ENCODE data around the gene MTHFD1L. TPM values are rescaled to one million over a fixed set of nuclear protein-coding genes. Genes with fewer than 3 reads are reported as not detected.

The MTHFD1L gene
- total and polyA plus RNA-seq, 9 of the 15 experiments (the other 6 are each of a cell fraction or from before 2014, with no cell fraction given), result 20.9 to 128 (median 61.0) TPM

- TF ChIP-seq, protein P1, sequence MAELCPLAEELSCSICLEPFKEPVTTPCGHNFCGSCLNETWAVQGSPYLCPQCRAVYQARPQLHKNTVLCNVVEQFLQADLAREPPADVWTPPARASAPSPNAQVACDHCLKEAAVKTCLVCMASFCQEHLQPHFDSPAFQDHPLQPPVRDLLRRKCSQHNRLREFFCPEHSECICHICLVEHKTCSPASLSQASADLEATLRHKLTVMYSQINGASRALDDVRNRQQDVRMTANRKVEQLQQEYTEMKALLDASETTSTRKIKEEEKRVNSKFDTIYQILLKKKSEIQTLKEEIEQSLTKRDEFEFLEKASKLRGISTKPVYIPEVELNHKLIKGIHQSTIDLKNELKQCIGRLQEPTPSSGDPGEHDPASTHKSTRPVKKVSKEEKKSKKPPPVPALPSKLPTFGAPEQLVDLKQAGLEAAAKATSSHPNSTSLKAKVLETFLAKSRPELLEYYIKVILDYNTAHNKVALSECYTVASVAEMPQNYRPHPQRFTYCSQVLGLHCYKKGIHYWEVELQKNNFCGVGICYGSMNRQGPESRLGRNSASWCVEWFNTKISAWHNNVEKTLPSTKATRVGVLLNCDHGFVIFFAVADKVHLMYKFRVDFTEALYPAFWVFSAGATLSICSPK (IDR thresholded peaks at IDR 0.05; ENCODE audit: borderline replicate concordance), result no peak
- no peak for TF ChIP-seq SREBF2 (CRISPR knock-in tag; IDR thresholded peaks at IDR 0.05)
- TF ChIP-seq, protein P2, sequence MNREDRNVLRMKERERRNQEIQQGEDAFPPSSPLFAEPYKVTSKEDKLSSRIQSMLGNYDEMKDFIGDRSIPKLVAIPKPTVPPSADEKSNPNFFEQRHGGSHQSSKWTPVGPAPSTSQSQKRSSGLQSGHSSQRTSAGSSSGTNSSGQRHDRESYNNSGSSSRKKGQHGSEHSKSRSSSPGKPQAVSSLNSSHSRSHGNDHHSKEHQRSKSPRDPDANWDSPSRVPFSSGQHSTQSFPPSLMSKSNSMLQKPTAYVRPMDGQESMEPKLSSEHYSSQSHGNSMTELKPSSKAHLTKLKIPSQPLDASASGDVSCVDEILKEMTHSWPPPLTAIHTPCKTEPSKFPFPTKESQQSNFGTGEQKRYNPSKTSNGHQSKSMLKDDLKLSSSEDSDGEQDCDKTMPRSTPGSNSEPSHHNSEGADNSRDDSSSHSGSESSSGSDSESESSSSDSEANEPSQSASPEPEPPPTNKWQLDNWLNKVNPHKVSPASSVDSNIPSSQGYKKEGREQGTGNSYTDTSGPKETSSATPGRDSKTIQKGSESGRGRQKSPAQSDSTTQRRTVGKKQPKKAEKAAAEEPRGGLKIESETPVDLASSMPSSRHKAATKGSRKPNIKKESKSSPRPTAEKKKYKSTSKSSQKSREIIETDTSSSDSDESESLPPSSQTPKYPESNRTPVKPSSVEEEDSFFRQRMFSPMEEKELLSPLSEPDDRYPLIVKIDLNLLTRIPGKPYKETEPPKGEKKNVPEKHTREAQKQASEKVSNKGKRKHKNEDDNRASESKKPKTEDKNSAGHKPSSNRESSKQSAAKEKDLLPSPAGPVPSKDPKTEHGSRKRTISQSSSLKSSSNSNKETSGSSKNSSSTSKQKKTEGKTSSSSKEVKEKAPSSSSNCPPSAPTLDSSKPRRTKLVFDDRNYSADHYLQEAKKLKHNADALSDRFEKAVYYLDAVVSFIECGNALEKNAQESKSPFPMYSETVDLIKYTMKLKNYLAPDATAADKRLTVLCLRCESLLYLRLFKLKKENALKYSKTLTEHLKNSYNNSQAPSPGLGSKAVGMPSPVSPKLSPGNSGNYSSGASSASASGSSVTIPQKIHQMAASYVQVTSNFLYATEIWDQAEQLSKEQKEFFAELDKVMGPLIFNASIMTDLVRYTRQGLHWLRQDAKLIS (CRISPR knock-in tag; IDR thresholded peaks at IDR 0.05), result no peak
Observed at GRCh38 chr6:151021896-151022295, 156.4 kb downstream of the MTHFD1L start (continued).

GRCh38 chr6:151022492-151022891, 157.0 kb downstream of the MTHFD1L start:
- ATAC-seq (peak; percentile 44; the same call in 1 of the 3 replicates), FAIRE-seq (no peak), DNase-seq (ENCODE audit: extremely low read depth in 1 of 4, low spot score in 3 of 4) (peak in 1 of 4 experiments; percentile 29)
- TF ChIP-seq ZNF384 (IDR thresholded peaks at IDR 0.05; ENCODE audit: low read depth, low read length) (no peak), MITF (IDR thresholded peaks at IDR 0.05) (no peak), POLR2AphosphoS5 (IDR thresholded peaks at IDR 0.05; ENCODE audit: control insufficient read depth, insufficient read depth, low read depth, low read length) (no peak), ZNF140 (CRISPR knock-in tag; IDR thresholded peaks at IDR 0.05) (no peak), ZFPM2 (CRISPR knock-in tag; IDR thresholded peaks at IDR 0.05) (no peak), RBM34 (IDR thresholded peaks at IDR 0.05; ENCODE audit: borderline replicate concordance, insufficient read depth, low read length) (no peak), KDM5B (IDR thresholded peaks at IDR 0.05; ENCODE audit: insufficient replicate concordance, low read depth, low read length) (no peak)
- H3K9me3 ChIP-seq (replicated peaks; ENCODE audit: control insufficient read depth, insufficient read depth, low read depth, low read length), result no peaks in the 10 kb centered on the region
- no peak overlapping the region for H3K4me2 ChIP-seq (ENCODE audit: insufficient read depth, low read length)
- H2AFZ ChIP-seq (ENCODE audit: low read depth, low read length), result no peak overlapping the region
- H3K79me2 ChIP-seq (ENCODE audit: control insufficient read depth, insufficient read depth, low read length), result no peaks in the 10 kb centered on the region
- no peaks in the 10 kb centered on the region for H3K4me1 ChIP-seq (replicated peaks in 1 of 2; ENCODE audit: control insufficient read depth in 2 of 2, insufficient read depth in 2 of 2, low read length in 2 of 2)
- intact Hi-C loops (cut with micrococcal nuclease) (no loop called here), in situ Hi-C loops (cut with MboI) (no loop called here)
- POLR2A ChIA-PET, result interaction anchor here (1.3 kb wide), 1 partner anchor 18 kb away, joined by 5 read pairs; no protein-coding TSS in a partner anchor
- CTCF ChIA-PET (ENCODE audit: low intra/inter-chr PET ratio), result no interaction called here
- no peak overlapping the region for H3K9ac ChIP-seq (ENCODE audit: insufficient read depth in 1 of 2, low read depth in 2 of 2, low read length in 2 of 2)
- no peaks in the 10 kb centered on the region for H3K27me3 ChIP-seq (ENCODE audit: control insufficient read depth in 2 of 2, insufficient read depth in 2 of 2, low read length in 2 of 2)
- no peak overlapping the region for H3K4me3 ChIP-seq
- peaks cover 3% of the 10 kb centered on the region; the same call in 1 of the 2 replicates for H4K20me1 ChIP-seq (replicated peaks; ENCODE audit: control insufficient read depth, insufficient read depth, low read length)
- H3K9me1 ChIP-seq (ENCODE audit: control insufficient read depth, insufficient read depth, low read length), result no peaks in the 10 kb centered on the region
- H3K27ac ChIP-seq (ENCODE audit: extremely low read depth, low read depth, low read length), result no peak overlapping the region
- no TSS peak for BruUV-seq (replicated peaks)
- H3K36me3 ChIP-seq (ENCODE audit: control insufficient read depth, insufficient read depth, low read length), result peaks cover 59% of the 10 kb centered on the region
- 71% methylated on average over 3 of the region's 3 CpGs for WGBS (ENCODE audit: insufficient coverage, low coverage, missing lambda C conversion rate)

All from K562 (cell line).